LNCAP (cell line): ENCODE results near the gene PACSIN1.

ENCODE experiments used
- CTCF ChIP-seq: fragments of 450-650 bp; IDR thresholded peaks from 2 replicates; pipeline ENCODE4 v1.5.1; 2017; ENCODE audit warnings: mild to moderate bottlenecking

Gene PACSIN1

GRCh38 chr6:34549026-34549803, 83.3 kb downstream of the PACSIN1 start:
- TF ChIP-seq CTCF: no peak

GRCh38 chr6:34549804-34550202, 83.9 kb downstream of the PACSIN1 start:
- no peak for TF ChIP-seq CTCF

GRCh38 chr6:34551720-34552119, 85.8 kb downstream of the PACSIN1 start:
- no peak for TF ChIP-seq CTCF

GRCh38 chr6:34552620-34553019, 86.7 kb downstream of the PACSIN1 start:
- TF ChIP-seq CTCF: no peak

- no peak for TF ChIP-seq CTCF
Observed at GRCh38 chr6:34553146-34553545, 87.3 kb downstream of the PACSIN1 start.

- TF ChIP-seq CTCF: no peak
Observed at GRCh38 chr6:34553750-34554149, 87.9 kb downstream of the PACSIN1 start.

GRCh38 chr6:34554291-34555006, 88.6 kb downstream of the PACSIN1 start:
- no peak for TF ChIP-seq CTCF
